PFSK-1 (cell line): ENCODE results near the gene IL22RA2.

Source experiments
- POLR2AphosphoS5 ChIP-seq: IDR thresholded peaks from 2 replicates; pipeline ENCODE4 v1.6.1; 2012; ENCODE audit warnings: low read depth, mild to moderate bottlenecking, control low read depth, low read length, moderate library complexity
- REST ChIP-seq, 2 experiments: IDR thresholded peaks; 2 replicates each; pipeline versions ENCODE4 v1.6.1 to v1.8.0; 2011 to 2012; ENCODE audit warnings: low read depth in 2 of 2, low read length in 2 of 2, control low read depth in 1 of 2, inconsistent platforms in 1 of 2, mild to moderate bottlenecking in 1 of 2, moderate library complexity in 1 of 2; ENCODE audit not compliant: insufficient read depth in 1 of 2
- SIN3A ChIP-seq: IDR thresholded peaks from 2 replicates; pipeline ENCODE4 v1.6.1; 2012; ENCODE audit warnings: mild to moderate bottlenecking, low read length, moderate library complexity, borderline replicate concordance; ENCODE audit not compliant: insufficient read depth

GRCh38 chr6:137201006-137201405 is 27.6 kb upstream of the IL22RA2 start:
- TF ChIP-seq SIN3A (no peak), REST (IDR thresholded peaks at IDR 0.05; ENCODE audit: insufficient read depth in 1 of 2, low read depth in 2 of 2, low read length in 2 of 2) (no peak), POLR2AphosphoS5 (no peak)
